Large intestine (tissue), 3 donors: ENCODE measurements around the gene DBNDD1. TPM values are rescaled to one million over a fixed set of nuclear protein-coding genes. Genes with fewer than 3 reads are reported as not detected.

Source experiments
- DNase-seq, 2 donors: peaks; one replicate each; pipeline versions ENCODE4 v3.0.0 to v3.0.0-alpha.2; 2013
- H3K27ac ChIP-seq: one replicate; pipeline ENCODE4 v1.5.1; 2013; ENCODE audit warnings: low read length
- H3K27me3 ChIP-seq: 2 replicates; pipeline ENCODE4 v1.6.1; 2013; ENCODE audit warnings: low read length; ENCODE audit not compliant: control insufficient read depth, insufficient read depth
- H3K36me3 ChIP-seq: 2 replicates; pipeline ENCODE4 v1.6.1; 2013; ENCODE audit warnings: low read length; ENCODE audit not compliant: control insufficient read depth, insufficient read depth
- H3K4me1 ChIP-seq: one replicate; pipeline ENCODE4 v1.6.1; 2013; ENCODE audit warnings: low read length; ENCODE audit not compliant: control insufficient read depth, insufficient read depth
- H3K4me3 ChIP-seq: one replicate; pipeline ENCODE4 v1.5.1; 2013; ENCODE audit warnings: low read length
- H3K9me3 ChIP-seq: one replicate; pipeline ENCODE4 v1.6.1; 2013; ENCODE audit warnings: mild to moderate bottlenecking, low read depth, low read length, moderate library complexity; ENCODE audit not compliant: control insufficient read depth
- WGBS: methylation state at CpG from one replicate; pipeline ENCODE4 v1.1.5; 2013; ENCODE audit warnings: low lambda C conversion rate; ENCODE audit not compliant: insufficient coverage; 5-methylcytosine and 5-hydroxymethylcytosine counted together
- polyA plus RNA-seq: library from polyadenylated mRNA; unstranded; fragments of 120-200 nt; gene quantifications from one replicate; pipeline ENCODE4 v1.2.1, GENCODE V29; 2013

DBNDD1 gene
- polyA plus RNA-seq, 1 donor = 9.5 TPM

DNA sequence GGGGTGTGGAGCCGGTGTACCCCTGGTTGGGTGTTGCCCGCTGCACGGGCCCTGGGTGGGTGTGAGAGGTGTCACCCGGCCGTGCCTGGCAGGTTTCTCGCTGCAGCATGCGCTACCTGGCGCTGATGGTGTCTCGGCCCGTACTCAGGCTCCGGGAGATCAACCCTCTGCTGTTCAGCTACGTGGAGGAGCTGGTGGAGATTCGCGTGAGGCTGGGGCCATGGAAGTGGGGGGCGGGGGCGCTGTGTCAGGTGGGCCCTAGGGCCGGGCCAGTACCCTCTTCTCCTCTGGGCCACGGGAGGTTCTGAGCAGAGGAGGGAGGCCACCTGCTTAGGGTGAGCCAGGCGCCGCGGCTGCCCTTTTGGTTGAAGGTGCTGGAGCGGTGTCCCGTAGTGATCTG is 57.3 kb downstream of the DBNDD1 start:
- DNase-seq = no peak
- Histone ChIP-seq H3K4me1 (no peaks in the 10 kb centered on the region), H3K27me3 (no peaks in the 10 kb centered on the region), H3K36me3 (peaks cover 42% of the 10 kb centered on the region), H3K27ac (no peak overlapping the region), H3K9me3 (no peaks in the 10 kb centered on the region), H3K4me3 (no peak overlapping the region)
- no CpG with 5 or more reads among the region's 23 CpGs for WGBS

GRCh38 chr16:89960966-89961365 is 58.3 kb downstream of the DBNDD1 start:
- H3K4me1 ChIP-seq = no peaks in the 10 kb centered on the region
- H3K9me3 ChIP-seq = no peaks in the 10 kb centered on the region
- no peak for DNase-seq
- no peak overlapping the region for H3K4me3 ChIP-seq
- peaks cover 48% of the 10 kb centered on the region for H3K36me3 ChIP-seq
- no peaks in the 10 kb centered on the region for H3K27me3 ChIP-seq
- 100% methylated on average over 2 of the region's 13 CpGs for WGBS
- H3K27ac ChIP-seq = no peak overlapping the region

DNA sequence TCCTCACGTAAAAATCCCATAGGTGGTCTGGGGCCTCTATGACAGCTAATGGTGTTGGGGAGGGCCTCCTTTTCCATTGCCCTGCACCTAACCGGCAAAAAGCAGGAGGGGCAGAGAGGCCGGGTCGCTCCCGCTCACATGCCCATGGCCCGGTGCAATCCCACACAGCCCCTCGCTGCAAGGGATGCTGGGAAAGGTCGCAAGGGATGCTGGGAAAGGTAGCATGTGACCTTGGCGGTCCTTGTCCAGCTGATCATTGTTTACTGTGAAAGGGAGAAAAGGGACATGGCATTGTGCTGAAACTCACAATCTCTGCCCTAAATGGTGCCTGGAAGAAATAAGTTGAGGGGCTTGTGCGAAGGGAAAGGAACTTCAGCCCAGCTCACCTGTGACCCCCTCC is 60.7 kb downstream of the DBNDD1 start:
- H3K36me3 ChIP-seq = peaks cover 42% of the 10 kb centered on the region
- no CpG with 5 or more reads among the region's 10 CpGs for WGBS
- no peak for DNase-seq

DNA sequence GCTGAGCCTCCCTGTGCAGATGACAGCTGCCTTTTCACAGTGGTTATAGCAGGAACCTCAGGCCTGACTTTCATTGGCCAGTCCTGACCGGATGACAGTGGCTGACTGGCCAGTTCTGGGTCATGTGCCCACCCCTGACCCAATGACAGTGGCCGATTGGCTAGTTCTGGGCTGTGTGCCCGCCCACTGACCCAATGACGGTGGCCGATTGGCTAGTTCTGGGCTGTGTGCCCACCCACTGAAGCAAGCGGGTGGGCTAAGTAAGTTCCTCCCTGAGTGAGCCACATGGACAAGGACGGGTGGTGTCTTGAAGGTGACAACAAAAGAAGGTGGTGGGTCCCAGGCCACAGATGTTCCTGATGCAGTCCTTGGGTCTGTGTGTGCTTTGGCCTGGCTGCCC is 61.2 kb downstream of the DBNDD1 start:
- Histone ChIP-seq H3K4me3 (no peak overlapping the region), H3K36me3 (peaks cover 39% of the 10 kb centered on the region), H3K27me3 (no peaks in the 10 kb centered on the region), H3K4me1 (no peaks in the 10 kb centered on the region), H3K9me3 (no peaks in the 10 kb centered on the region), H3K27ac (no peak overlapping the region)
- peak in 1 of 2 donors; percentile 20 for DNase-seq
- no CpG with 5 or more reads among the region's 7 CpGs for WGBS

More for the DNA sequence above, 60.7 kb downstream of the DBNDD1 start:
- Histone ChIP-seq H3K27me3 (no peaks in the 10 kb centered on the region), H3K27ac (no peak overlapping the region), H3K4me1 (no peaks in the 10 kb centered on the region), H3K9me3 (no peaks in the 10 kb centered on the region), H3K4me3 (no peak overlapping the region)

GRCh38 chr16:89957216-89957785 is 62.0 kb downstream of the DBNDD1 start:
- DNase-seq = no peak
- Histone ChIP-seq H3K4me1 (no peaks in the 10 kb centered on the region), H3K27me3 (no peaks in the 10 kb centered on the region), H3K36me3 (peaks cover 37% of the 10 kb centered on the region), H3K27ac (no peak overlapping the region), H3K9me3 (no peaks in the 10 kb centered on the region), H3K4me3 (no peak overlapping the region)
- no CpG with 5 or more reads among the region's 23 CpGs for WGBS

DNA sequence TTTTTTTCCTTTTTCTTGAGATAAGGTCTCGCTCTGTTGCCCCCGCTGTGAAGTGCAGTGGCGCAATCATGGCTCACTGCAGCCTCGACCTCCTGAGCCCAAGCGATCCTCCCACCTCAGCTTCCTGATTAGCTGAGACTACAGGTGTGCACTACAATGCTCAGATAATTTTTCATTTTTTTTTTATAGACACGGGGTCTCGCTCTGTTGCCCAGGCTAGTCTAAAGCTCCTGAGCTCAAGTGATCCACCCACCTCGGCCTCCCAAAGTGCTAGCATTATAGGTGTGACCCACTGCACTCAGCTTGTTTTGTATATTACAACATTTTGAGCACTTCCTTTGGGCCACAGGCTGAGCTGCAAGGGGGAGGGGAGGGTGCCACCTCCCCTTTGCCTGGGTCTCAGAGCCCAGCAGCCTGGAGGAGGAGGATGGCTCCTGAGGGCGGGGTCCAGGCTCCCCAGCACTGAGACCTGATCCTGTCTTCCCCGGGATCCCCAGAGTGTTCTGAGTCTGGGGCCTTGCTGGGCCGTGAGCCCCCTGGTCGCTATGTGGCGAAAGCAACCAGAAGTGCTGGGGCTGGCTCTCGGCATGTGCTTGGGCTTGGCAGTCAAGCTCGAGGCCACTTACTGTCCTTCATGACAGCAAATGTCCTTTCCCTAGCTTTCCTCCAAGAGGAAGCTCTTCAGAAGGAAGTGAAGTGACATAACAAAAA is 62.6 kb downstream of the DBNDD1 start:
- 93% methylated on average over 3 of the region's 15 CpGs for WGBS
- DNase-seq = no peak
- H3K4me3 ChIP-seq = no peak overlapping the region
- H3K9me3 ChIP-seq = no peaks in the 10 kb centered on the region
- no peaks in the 10 kb centered on the region for H3K27me3 ChIP-seq
- H3K36me3 ChIP-seq = peaks cover 37% of the 10 kb centered on the region
- H3K27ac ChIP-seq = no peak overlapping the region
- no peaks in the 10 kb centered on the region for H3K4me1 ChIP-seq

DNA sequence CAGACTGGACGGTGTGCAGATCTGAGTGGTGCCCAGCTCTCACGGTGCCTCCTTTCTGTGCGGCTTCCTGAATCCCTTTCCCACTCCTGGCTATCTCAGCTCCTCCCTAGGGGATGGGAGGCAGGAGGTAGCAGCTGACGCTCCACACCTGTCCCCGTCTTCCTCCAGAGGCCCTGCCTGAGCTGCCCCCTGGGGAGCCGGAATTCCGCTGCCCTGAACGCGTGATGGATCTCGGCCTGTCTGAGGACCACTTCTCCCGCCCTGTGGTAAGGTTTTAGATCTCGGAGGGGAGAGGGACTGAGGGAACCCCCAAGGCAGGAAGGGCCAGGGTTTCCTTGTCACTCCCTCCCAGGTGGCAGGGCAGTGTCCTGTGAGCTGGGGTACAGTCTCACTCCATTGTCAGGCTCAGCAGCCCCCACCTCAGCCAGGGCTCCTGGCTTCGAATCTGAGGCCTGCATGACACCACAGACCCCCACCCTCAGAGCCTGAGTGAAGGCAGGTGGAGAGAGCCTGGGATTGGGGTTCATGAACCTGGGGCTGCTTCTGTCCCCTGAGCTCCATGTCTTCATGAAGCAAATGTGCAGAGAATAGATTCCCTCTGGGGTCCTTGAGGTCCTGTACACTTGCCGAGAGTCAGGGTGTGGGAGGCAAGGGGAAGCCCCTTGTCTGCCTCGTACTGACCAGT is 64.1 kb downstream of the DBNDD1 start:
- no peaks in the 10 kb centered on the region for H3K9me3 ChIP-seq
- no peak overlapping the region for H3K4me3 ChIP-seq
- DNase-seq = no peak
- no peaks in the 10 kb centered on the region for H3K4me1 ChIP-seq
- no CpG with 5 or more reads among the region's 15 CpGs for WGBS
- no peak overlapping the region for H3K27ac ChIP-seq
- peaks cover 34% of the 10 kb centered on the region for H3K36me3 ChIP-seq
- H3K27me3 ChIP-seq = no peaks in the 10 kb centered on the region

Other genes starting within 250 kb of the DBNDD1 start
- 23.3 TPM for gene FANCA, start 202.8 kb downstream of the DBNDD1 start, polyA plus RNA-seq
- 55.2 TPM for gene SPIRE2, start 191.0 kb downstream of the DBNDD1 start, polyA plus RNA-seq
- 129 TPM for gene TCF25, start 145.9 kb downstream of the DBNDD1 start, polyA plus RNA-seq
- 9.4 TPM for gene MC1R, start 100.6 kb downstream of the DBNDD1 start, polyA plus RNA-seq
- gene TUBB3, start 96.1 kb downstream of the DBNDD1 start, polyA plus RNA-seq = 60.9 TPM
- gene DEF8, start 70.7 kb downstream of the DBNDD1 start, polyA plus RNA-seq = 48.2 TPM
- not detected for gene PRDM7, start 57.9 kb upstream of the DBNDD1 start, polyA plus RNA-seq